HG02798 (cell line): ENCODE data around the gene SYNC.

Experiments used
- ATAC-seq: cut with Tn5 transposase; IDR thresholded peaks from one replicate; pipeline ENCODE4 v1.9.1; 2021; ENCODE audit warnings: mild to moderate bottlenecking; ENCODE audit not compliant: unreplicated experiment, poor library complexity

Gene SYNC

GRCh38 chr1:32702599-32703478 lies at the start of gene SYNC:
SYNC (minus strand) TSS chr1:32702770; CDS start chr1:32702660, 110 bp downstream.
- no peak for ATAC-seq

GRCh38 chr1:32749771-32750170 lies 47.2 kb upstream of the SYNC start:
- no peak for ATAC-seq

GRCh38 chr1:32749332-32749731 lies 46.8 kb upstream of the SYNC start:
- ATAC-seq = no peak

GRCh38 chr1:32748926-32749325 lies 46.4 kb upstream of the SYNC start:
- no peak for ATAC-seq

- no peak for ATAC-seq
These were observed 45.8 kb upstream of the SYNC start for GRCh38 chr1:32748348-32748747.

- ATAC-seq = no peak
These were observed 43.6 kb upstream of the SYNC start for GRCh38 chr1:32746130-32746529.

- no peak for ATAC-seq
These were observed 41.5 kb upstream of the SYNC start for GRCh38 chr1:32744071-32744425.

GRCh38 chr1:32743380-32744070 lies 41.0 kb upstream of the SYNC start:
- no peak for ATAC-seq

GRCh38 chr1:32742956-32743355 lies 40.4 kb upstream of the SYNC start:
- ATAC-seq = no peak

GRCh38 chr1:32742199-32742947 lies 39.8 kb upstream of the SYNC start:
- no peak for ATAC-seq

GRCh38 chr1:32741413-32742198 lies 39.0 kb upstream of the SYNC start:
- no peak for ATAC-seq

- ATAC-seq = no peak
These were observed 38.5 kb upstream of the SYNC start for GRCh38 chr1:32741059-32741412.

GRCh38 chr1:32736812-32737791 lies 34.5 kb upstream of the SYNC start:
- ATAC-seq = no peak

- ATAC-seq = peak; percentile 62
These were observed 31.2 kb upstream of the SYNC start for GRCh38 chr1:32733582-32734321.

- ATAC-seq = no peak
These were observed 26.9 kb upstream of the SYNC start for GRCh38 chr1:32729254-32730046.

- ATAC-seq = no peak
These were observed 26.0 kb upstream of the SYNC start for GRCh38 chr1:32728413-32729077.

GRCh38 chr1:32727876-32728275 lies 25.3 kb upstream of the SYNC start:
- no peak for ATAC-seq
